Bronchial smooth muscle cell (primary cell): ENCODE data around the gene ECE2. TPM values are rescaled to one million over a fixed set of nuclear protein-coding genes. Genes with fewer than 3 reads are reported as not detected.

Source experiments
- total RNA-seq: library from RNA; depleted of rRNA; stranded (reverse); fragments of >200 nt; gene quantifications from 2 replicates; pipeline ENCODE4 v1.2.1, GENCODE V29; 2014

Gene ECE2
- total RNA-seq: not detected in 2 replicates

GRCh38 chr3:184275961-184276910, at the start of gene ECE2:
ECE2 (plus strand) TSS chr3:184276022; CDS start chr3:184276154, 132 bp downstream.

GRCh38 chr3:184229394-184230080, 46.3 kb upstream of the ECE2 start, which contains the start of gene VWA5B2:
VWA5B2 (plus strand) TSS chr3:184229585; CDS start chr3:184230529, 944 bp downstream.

GRCh38 chr3:184248454-184249411, 27.1 kb upstream of the ECE2 start, which contains the start of gene ALG3:
ALG3 (minus strand) TSS chr3:184248962; CDS start chr3:184248940, 22 bp downstream.

GRCh38 chr3:184249412-184250166, 26.2 kb upstream of the ECE2 start, which contains the start of gene EEF1AKMT4:
EEF1AKMT4 (plus strand) TSS chr3:184249672; CDS start chr3:184249695, 23 bp downstream.

GRCh38 chr3:184261270-184261853, 14.5 kb upstream of the ECE2 start, which contains the start of gene CAMK2N2:
CAMK2N2 (minus strand) TSS chr3:184261553; CDS start chr3:184261285, 268 bp downstream.

GRCh38 chr3:184298759-184299487, 23.1 kb downstream of the ECE2 start, which contains the start of gene PSMD2:
PSMD2 (plus strand) TSS chr3:184299241; CDS start chr3:184299267, 26 bp downstream.

GRCh38 chr3:184314363-184314699, 38.5 kb downstream of the ECE2 start, which contains the start of gene EIF4G1:
EIF4G1 (plus strand) TSS chr3:184314606; CDS start chr3:184315797, 1,191 bp downstream.

GRCh38 chr3:184337399-184337714, 61.5 kb downstream of the ECE2 start, which contains the start of gene FAM131A:
FAM131A (plus strand) TSS chr3:184337600; CDS start chr3:184337631, 31 bp downstream.

Other genes with a start within 250 kb of the ECE2 start
- gene HTR3D, start 244.3 kb upstream of the ECE2 start, total RNA-seq: not detected in 2 replicates
- not detected in 2 replicates for gene HTR3C, start 223.0 kb upstream of the ECE2 start, total RNA-seq
- not detected in 2 replicates for gene HTR3E, start 179.0 kb upstream of the ECE2 start, total RNA-seq
- 29.9 and 32.8 TPM in 2 replicates for gene EIF2B5, start 140.7 kb upstream of the ECE2 start, total RNA-seq
- gene DVL3, start 120.6 kb upstream of the ECE2 start, total RNA-seq: 28.7 and 36.6 TPM in 2 replicates
- gene AP2M1, start 101.2 kb upstream of the ECE2 start, total RNA-seq: 624 and 646 TPM in 2 replicates
- 57.1 and 68.0 TPM in 2 replicates for gene ABCF3, start 89.8 kb upstream of the ECE2 start, total RNA-seq
- not detected in 2 replicates for gene VWA5B2, start 46.4 kb upstream of the ECE2 start, total RNA-seq
- 20.5 and 21.4 TPM in 2 replicates for gene ALG3, start 27.1 kb upstream of the ECE2 start, total RNA-seq
- gene EEF1AKMT4, start 26.4 kb upstream of the ECE2 start, total RNA-seq: 1.1 and 1.5 TPM in 2 replicates
- 0.16 TPM in 1 of 2 replicates, not detected in the other for gene CAMK2N2, start 14.5 kb upstream of the ECE2 start, total RNA-seq
- gene PSMD2, start 23.2 kb downstream of the ECE2 start, total RNA-seq: 431 and 478 TPM in 2 replicates
- 222 and 223 TPM in 2 replicates for gene EIF4G1, start 38.6 kb downstream of the ECE2 start, total RNA-seq
- 15.0 and 19.2 TPM in 2 replicates for gene FAM131A, start 61.6 kb downstream of the ECE2 start, total RNA-seq
- gene CLCN2, start 85.6 kb downstream of the ECE2 start, total RNA-seq: 3.5 and 4.6 TPM in 2 replicates
- 60.3 and 62.1 TPM in 2 replicates for gene POLR2H, start 85.7 kb downstream of the ECE2 start, total RNA-seq
- 0.16 and 0.52 TPM in 2 replicates for gene THPO, start 102.2 kb downstream of the ECE2 start, total RNA-seq
- 1.1 and 6.1 TPM in 2 replicates for gene CHRD, start 104.0 kb downstream of the ECE2 start, total RNA-seq